B cell (primary cell): ENCODE data around the gene TRIM54. TPM values are rescaled to one million over a fixed set of nuclear protein-coding genes. Genes with fewer than 3 reads are reported as not detected.

ENCODE experiments used
- ATAC-seq: fragments of 200-7000 bp; cut with Tn5 transposase; one replicate; pipeline ENCODE4 v1.10.0; 2021; ENCODE audit warnings: low read depth, mild to moderate bottlenecking, moderate number of reproducible peaks, moderate library complexity
- CTCF ChIA-PET: fragments of 350-600 bp; sonication (Branson Sonifier 250); formaldehyde crosslinking; loops from one replicate; lab custom pipeline; 2021; ENCODE audit warnings: antibody characterized with exemption, inconsistent platforms; lab: Charles Lee
- POLR2A ChIA-PET: fragments of 350-600 bp; sonication (Branson Sonifier 250); formaldehyde crosslinking; loops from one replicate; lab custom pipeline; 2021; ENCODE audit warnings: antibody characterized with exemption; lab: Charles Lee
- DNase-seq: peaks from one replicate; pipeline ENCODE4 v3.0.0; 2013
- H2AFZ ChIP-seq: 2 replicates; pipeline ENCODE4 v1.6.1; 2012; ENCODE audit warnings: mild to moderate bottlenecking, low read depth, low read length; ENCODE audit not compliant: insufficient read depth, poor library complexity, severe bottlenecking
- H3K27ac ChIP-seq, 2 donors: 1 replicate in 1 of 2; 2 replicates in 1 of 2; pipeline ENCODE4 v1.5.1; 2012 to 2013; ENCODE audit warnings: low read length in 2 of 2, mild to moderate bottlenecking in 2 of 2, moderate library complexity in 1 of 2
- H3K27me3 ChIP-seq, 4 experiments: fragments of 200-600 bp in 1 of 4; sonication (generic) in 1 of 4; replicated peaks in 1 of 4; 1 replicate in 2 of 4; 2 replicates in 2 of 4; pipeline versions ENCODE4 v1.6.1 to v1.7.0; 2013 to 2016; ENCODE audit warnings: low read length in 3 of 4, mild to moderate bottlenecking in 2 of 4, mixed read lengths in 1 of 4, moderate library complexity in 1 of 4; ENCODE audit not compliant: insufficient read depth in 4 of 4, control insufficient read depth in 3 of 4; ENCODE audit errors: control extremely low read depth in 1 of 4
- H3K36me3 ChIP-seq, 2 experiments: replicated peaks in 1 of 2; 1 replicate in 1 of 2; 2 replicates in 1 of 2; pipeline versions ENCODE4 v1.6.1 to v1.7.1; 2013; ENCODE audit warnings: low read length in 1 of 2; ENCODE audit not compliant: insufficient read depth in 2 of 2, control insufficient read depth in 1 of 2; ENCODE audit errors: control extremely low read depth in 1 of 2, extremely low read depth in 1 of 2
- H3K4me1 ChIP-seq, 2 donors: fragments of 200-600 bp in 1 of 2; sonication (generic) in 1 of 2; 1 replicate in 1 of 2; 2 replicates in 1 of 2; pipeline versions ENCODE4 v1.5.1 to v1.6.1; 2013 to 2017; ENCODE audit warnings: low read length in 2 of 2; ENCODE audit not compliant: control insufficient read depth in 2 of 2, insufficient read depth in 2 of 2
- H3K4me2 ChIP-seq: replicated peaks from 2 replicates; pipeline ENCODE3; 2012; ENCODE audit warnings: mild to moderate bottlenecking, low read depth, low read length; ENCODE audit not compliant: poor library complexity, severe bottlenecking
- H3K4me3 ChIP-seq, 5 experiments: fragments of 200-600 bp in 1 of 5; sonication (generic) in 1 of 5; 1 replicate in 3 of 5; 2 replicates in 2 of 5; pipeline versions ENCODE4 v1.5.1 to v1.7.0; 2011 to 2016; ENCODE audit warnings: low read length in 4 of 5, mild to moderate bottlenecking in 4 of 5, low read depth in 2 of 5, control low read depth in 1 of 5, moderate library complexity in 1 of 5; ENCODE audit not compliant: insufficient read depth in 1 of 5; ENCODE audit errors: control extremely low read depth in 1 of 5, extremely low read depth in 1 of 5
- H3K79me2 ChIP-seq: fragments of 200-600 bp; sonication (generic); one replicate; pipeline ENCODE4 v1.6.0; 2016; ENCODE audit warnings: low read length; ENCODE audit not compliant: control insufficient read depth, insufficient read depth
- H3K9ac ChIP-seq: fragments of 200-600 bp; sonication (generic); 2 replicates; pipeline ENCODE4 v1.6.1; 2017; ENCODE audit warnings: mild to moderate bottlenecking, low read length, moderate library complexity
- H3K9me3 ChIP-seq, 3 donors: one replicate each; pipeline versions ENCODE4 v1.6.1 to v1.7.1; 2013; ENCODE audit warnings: low read length in 2 of 3; ENCODE audit not compliant: control insufficient read depth in 2 of 3, insufficient read depth in 1 of 3; ENCODE audit errors: control extremely low read depth in 1 of 3
- H4K20me1 ChIP-seq: 2 replicates; pipeline ENCODE4 v1.6.0; 2012; ENCODE audit warnings: mild to moderate bottlenecking, low read length; ENCODE audit not compliant: insufficient read depth, control insufficient read depth, poor library complexity, severe bottlenecking
- H3K27ac Mint-ChIP-seq: one replicate; pipeline ENCODE4 v1.8.0; 2021; ENCODE audit warnings: mixed read lengths
- H3K27me3 Mint-ChIP-seq: one replicate; pipeline ENCODE4 v1.8.0; 2021; ENCODE audit warnings: mixed read lengths
- H3K4me1 Mint-ChIP-seq: one replicate; pipeline ENCODE4 v1.8.0; 2021; ENCODE audit warnings: mixed read lengths
- H3K4me3 Mint-ChIP-seq: one replicate; pipeline ENCODE4 v1.8.0; 2021; ENCODE audit warnings: mixed read lengths
- H3K9me3 Mint-ChIP-seq: one replicate; pipeline ENCODE4 v1.8.0; 2022; ENCODE audit warnings: mixed read lengths; ENCODE audit not compliant: insufficient read depth
- EZH2 ChIP-seq: IDR thresholded peaks from 2 replicates; pipeline ENCODE4 v1.6.1; 2012; ENCODE audit warnings: borderline replicate concordance, low read depth, mild to moderate bottlenecking, moderate library complexity, low read length; ENCODE audit not compliant: insufficient read depth, poor library complexity, severe bottlenecking
- whole genome bisulfite sequencing: methylation state at CpG from one replicate; pipeline ENCODE4 v1.1.5; 2013; ENCODE audit warnings: missing lambda C conversion rate; ENCODE audit not compliant: insufficient coverage; 5-methylcytosine and 5-hydroxymethylcytosine counted together
- intact Hi-C: fragments of 100-400 bp; cut with micrococcal nuclease; formaldehyde crosslinking; loops from one replicate; pipeline ENCODE4 v1.10.0; 2022
- polyA plus RNA-seq: library from polyadenylated mRNA; depleted of rRNA; stranded (reverse); fragments of >200 nt; gene quantifications from 2 replicates; pipeline ENCODE4 v1.2.3, GENCODE V29; 2012
- total RNA-seq, 2 donors: library from RNA; stranded (reverse); fragments of 120-200 nt in 1 of 2; gene quantifications; 1 replicate in 1 of 2; 2 replicates in 1 of 2; pipeline versions ENCODE4 v1.2.3 to v1.2.4, GENCODE V29; 2013 to 2022
- TF ChIP-seq, protein P1 (sequence below): fragments of 200-600 bp; IDR thresholded peaks from one replicate; pipeline ENCODE4 v1.8.0; 2022; ENCODE audit warnings: antibody characterized with exemption, mild to moderate bottlenecking

The TRIM54 gene
- total and polyA plus RNA-seq, 2 donors (not counting 1 experiment from before 2014, with no cell fraction given) = not detected

DNA sequence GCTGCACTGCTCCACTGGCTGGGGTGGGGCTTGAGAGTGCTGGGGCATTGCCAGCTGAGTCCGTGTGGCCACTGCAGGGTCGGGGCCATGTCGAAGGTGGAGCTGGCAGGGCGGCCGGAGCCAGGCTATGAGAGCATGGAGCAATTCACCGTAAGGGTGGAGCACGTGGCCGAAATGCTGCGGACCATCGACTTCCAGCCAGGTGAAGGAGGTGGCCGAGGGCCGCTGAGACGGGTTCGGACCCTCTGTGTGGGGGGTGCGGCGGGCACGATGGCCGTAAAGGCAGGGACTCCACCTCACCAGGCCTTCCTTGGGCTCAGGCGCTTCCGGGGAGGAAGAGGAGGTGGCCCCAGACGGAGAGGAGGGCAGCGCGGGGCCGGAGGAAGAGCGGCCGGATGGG is 23.9 kb downstream of the TRIM54 start:
- H3K36me3 ChIP-seq = peaks cover 0 to 6% of the 10 kb centered on the region in 2 experiments
- ChIA-PET CTCF (interaction anchor here (3.8 kb wide), 1 partner anchor 208 kb away, joined by 26 read pairs; no protein-coding TSS in a partner anchor), POLR2A (no interaction called here)
- peak overlapping the region; percentile 56 for H2AFZ ChIP-seq
- DNase-seq = no peak
- peaks cover 11% of the 10 kb centered on the region for H3K4me1 Mint-ChIP-seq
- H3K27me3 Mint-ChIP-seq = peaks cover 21% of the 10 kb centered on the region
- H3K9me3 Mint-ChIP-seq = no peaks in the 10 kb centered on the region
- no peak overlapping the region for H3K27ac ChIP-seq
- peaks cover 0 to 29% (median 9%) of the 10 kb centered on the region in 4 experiments for H3K27me3 ChIP-seq
- H3K4me3 ChIP-seq = peak overlapping the region in 4 of 5 experiments; percentile 15 to 30 (median 22)
- H3K9ac ChIP-seq = peak overlapping the region; percentile 28
- H3K4me1 ChIP-seq = peaks cover 14 to 22% of the 10 kb centered on the region in 2 donors
- no peaks in the 10 kb centered on the region for H3K79me2 ChIP-seq
- H4K20me1 ChIP-seq = no peaks in the 10 kb centered on the region
- peak overlapping the region; percentile 71 for H3K4me2 ChIP-seq
- ATAC-seq = no peak
- H3K9me3 ChIP-seq = peaks cover 0 to 7% (median 0%) of the 10 kb centered on the region in 3 donors
- TF ChIP-seq, protein P1, sequence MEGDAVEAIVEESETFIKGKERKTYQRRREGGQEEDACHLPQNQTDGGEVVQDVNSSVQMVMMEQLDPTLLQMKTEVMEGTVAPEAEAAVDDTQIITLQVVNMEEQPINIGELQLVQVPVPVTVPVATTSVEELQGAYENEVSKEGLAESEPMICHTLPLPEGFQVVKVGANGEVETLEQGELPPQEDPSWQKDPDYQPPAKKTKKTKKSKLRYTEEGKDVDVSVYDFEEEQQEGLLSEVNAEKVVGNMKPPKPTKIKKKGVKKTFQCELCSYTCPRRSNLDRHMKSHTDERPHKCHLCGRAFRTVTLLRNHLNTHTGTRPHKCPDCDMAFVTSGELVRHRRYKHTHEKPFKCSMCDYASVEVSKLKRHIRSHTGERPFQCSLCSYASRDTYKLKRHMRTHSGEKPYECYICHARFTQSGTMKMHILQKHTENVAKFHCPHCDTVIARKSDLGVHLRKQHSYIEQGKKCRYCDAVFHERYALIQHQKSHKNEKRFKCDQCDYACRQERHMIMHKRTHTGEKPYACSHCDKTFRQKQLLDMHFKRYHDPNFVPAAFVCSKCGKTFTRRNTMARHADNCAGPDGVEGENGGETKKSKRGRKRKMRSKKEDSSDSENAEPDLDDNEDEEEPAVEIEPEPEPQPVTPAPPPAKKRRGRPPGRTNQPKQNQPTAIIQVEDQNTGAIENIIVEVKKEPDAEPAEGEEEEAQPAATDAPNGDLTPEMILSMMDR = no peak
- TF ChIP-seq EZH2 = no peak
- H3K4me3 Mint-ChIP-seq = no peak overlapping the region
- intact Hi-C loops = no loop called here
- WGBS = 45% methylated on average over 26 of the region's 26 CpGs
- no peak overlapping the region for H3K27ac Mint-ChIP-seq

DNA sequence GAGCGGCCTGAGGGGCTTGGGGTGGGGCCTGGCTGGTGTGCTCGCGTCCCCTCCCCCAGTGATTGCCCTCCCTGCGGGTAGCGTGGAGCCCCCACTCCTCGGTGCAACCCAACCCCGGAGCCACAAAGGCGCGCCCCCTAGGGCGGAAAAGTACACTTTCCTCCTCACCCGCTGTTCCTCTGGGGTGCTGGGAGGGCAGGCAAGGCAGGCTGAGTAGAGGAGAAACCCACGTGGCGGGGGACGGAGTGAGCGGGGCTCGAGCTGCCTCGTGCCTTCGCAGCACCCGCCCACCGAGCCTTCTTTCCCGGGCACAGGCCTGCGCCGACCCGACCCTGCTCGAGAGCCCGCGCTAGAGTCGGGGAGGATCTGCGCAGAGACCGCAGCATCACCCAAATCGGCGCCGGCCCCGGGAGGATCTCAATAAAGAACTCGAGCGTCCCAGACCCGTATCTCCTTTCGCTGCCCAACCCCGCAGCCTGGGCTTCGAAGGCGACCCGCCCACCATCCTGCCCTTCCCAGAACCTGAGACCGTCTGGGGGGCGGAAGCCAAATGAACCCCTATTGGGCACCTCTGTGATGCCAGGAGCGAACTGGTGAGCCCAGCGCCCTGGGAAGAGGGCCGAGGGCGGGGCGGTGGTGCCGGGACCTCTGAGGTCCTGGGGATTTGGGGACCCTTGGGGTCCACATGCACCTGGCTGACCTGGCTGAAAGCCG is 24.5 kb downstream of the TRIM54 start:
- ATAC-seq (peak; percentile 25), DNase-seq (peak; percentile 50)
- 4% methylated on average over 51 of the region's 51 CpGs for WGBS
- POLR2A ChIA-PET = no interaction called here
- H3K27me3 ChIP-seq = peaks cover 0 to 29% (median 9%) of the 10 kb centered on the region in 4 experiments
- H3K4me3 ChIP-seq = peak overlapping the region in 4 of 5 experiments; percentile 15 to 30 (median 22)
- peak overlapping the region; percentile 64 for H3K4me3 Mint-ChIP-seq
- peaks cover 0 to 7% (median 0%) of the 10 kb centered on the region in 3 donors for H3K9me3 ChIP-seq
- H4K20me1 ChIP-seq = no peaks in the 10 kb centered on the region
- intact Hi-C loops = no loop called here
- CTCF ChIA-PET = no interaction called here
- peak overlapping the region; percentile 28 for H3K9ac ChIP-seq
- TF ChIP-seq EZH2 = no peak
- TF ChIP-seq, protein P1 = no peak
- H3K27ac ChIP-seq = no peak overlapping the region
- peaks cover 11% of the 10 kb centered on the region for H3K4me1 Mint-ChIP-seq
- no peak overlapping the region for H3K27ac Mint-ChIP-seq
- H3K36me3 ChIP-seq = peaks cover 0 to 7% of the 10 kb centered on the region in 2 experiments
- peaks cover 14 to 22% of the 10 kb centered on the region in 2 donors for H3K4me1 ChIP-seq
- peaks cover 21% of the 10 kb centered on the region for H3K27me3 Mint-ChIP-seq
- no peaks in the 10 kb centered on the region for H3K9me3 Mint-ChIP-seq
- H2AFZ ChIP-seq = peak overlapping the region; percentile 56
- no peaks in the 10 kb centered on the region for H3K79me2 ChIP-seq
- peak overlapping the region; percentile 71 for H3K4me2 ChIP-seq
